HL-60 (cell line): ENCODE data around the gene UTP14C.

Experiments
- DNase-seq, 2 experiments: peaks; one replicate each; pipeline ENCODE4 v3.0.0-alpha.2; 2010 to 2020; ENCODE audit warnings: low read depth in 1 of 2, low spot score in 1 of 2
- H3K27ac ChIP-seq: fragments of 250-450 bp; sonication (Bioruptor Pico); replicated peaks from 2 replicates; pipeline ENCODE4 v1.5.1; 2020; ENCODE audit warnings: mild to moderate bottlenecking, moderate library complexity
- H3K27me3 ChIP-seq: fragments of 250-450 bp; sonication (Bioruptor Pico); 2 replicates; pipeline ENCODE4 v1.5.1; 2021; ENCODE audit warnings: mild to moderate bottlenecking, moderate library complexity; ENCODE audit not compliant: insufficient read depth, poor library complexity, severe bottlenecking
- H3K4me3 ChIP-seq: replicated peaks from 2 replicates; pipeline ENCODE4 v1.5.1; 2011; ENCODE audit warnings: mild to moderate bottlenecking, control low read depth, low read length; ENCODE audit not compliant: insufficient read depth
- CTCF ChIP-seq: IDR thresholded peaks from one replicate; pipeline ENCODE4 v1.5.1; 2011; ENCODE audit warnings: low read length, control low read depth, inconsistent platforms; ENCODE audit not compliant: insufficient read depth
- GABPA ChIP-seq: IDR thresholded peaks from 2 replicates; pipeline ENCODE4 v1.6.1; 2012; ENCODE audit warnings: low read depth
- POLR2AphosphoS5 ChIP-seq: IDR thresholded peaks from 2 replicates; pipeline ENCODE4 v1.6.1; 2012; ENCODE audit warnings: low read depth
- REST ChIP-seq: IDR thresholded peaks from 2 replicates; pipeline ENCODE4 v1.6.1; 2012; ENCODE audit warnings: low read depth; ENCODE audit not compliant: insufficient replicate concordance
- SPI1 ChIP-seq: IDR thresholded peaks from 2 replicates; pipeline ENCODE4 v1.6.1; 2012; ENCODE audit warnings: low read depth, mild to moderate bottlenecking, borderline replicate concordance

Gene UTP14C

DNA sequence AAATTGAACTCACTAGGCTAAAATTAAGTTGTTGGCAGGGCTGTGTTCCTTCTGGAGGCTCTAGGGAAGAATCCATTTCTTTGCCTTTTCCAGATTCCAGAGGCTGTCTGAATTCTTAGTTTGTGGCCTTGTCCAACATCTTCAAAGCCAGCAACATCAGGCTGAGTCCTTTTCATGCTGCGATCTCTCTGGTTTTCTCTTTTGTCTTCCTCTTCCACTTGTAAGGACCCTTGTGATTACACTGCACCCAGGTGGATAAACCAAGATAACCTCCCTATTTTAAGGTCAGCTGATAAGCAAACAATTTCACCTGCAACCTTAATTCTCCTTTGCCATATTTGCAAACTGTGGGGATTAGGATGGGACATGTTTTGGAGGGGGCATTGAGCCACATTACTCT, 11.5 kb downstream of the UTP14C start:
- H3K27ac ChIP-seq: no peak overlapping the region
- TF ChIP-seq REST (no peak), POLR2AphosphoS5 (no peak), CTCF (no peak), SPI1 (no peak), GABPA (no peak)
- DNase-seq: no peak
- H3K4me3 ChIP-seq: no peak overlapping the region
- H3K27me3 ChIP-seq: no peaks in the 10 kb centered on the region

- Histone ChIP-seq H3K27ac (no peak overlapping the region), H3K4me3 (no peak overlapping the region), H3K27me3 (no peaks in the 10 kb centered on the region)
- TF ChIP-seq GABPA: no peak
- no peak for TF ChIP-seq SPI1
- TF ChIP-seq CTCF: no peak
- no peak for TF ChIP-seq REST
- TF ChIP-seq POLR2AphosphoS5: no peak
- no peak for DNase-seq
These were observed 19.2 kb downstream of the UTP14C start for GRCh38 chr13:52043675-52044074.

GRCh38 chr13:52047463-52047862, 23.0 kb downstream of the UTP14C start:
- no peak for DNase-seq

More at GRCh38 chr13:52047463-52047862, 23.0 kb downstream of the UTP14C start:
- H3K27ac ChIP-seq: no peak overlapping the region
- no peaks in the 10 kb centered on the region for H3K27me3 ChIP-seq
- TF ChIP-seq CTCF (no peak), POLR2AphosphoS5 (no peak), SPI1 (no peak), REST (no peak), GABPA (no peak)
- no peak overlapping the region for H3K4me3 ChIP-seq
